ENCODE measurements around the gene SOX14. TPM values are rescaled to one million over a fixed set of nuclear protein-coding genes. Genes with fewer than 3 reads are reported as not detected.

SOX14 gene
- total RNA-seq, 1 experiment from 2014 or later = not detected

- Histone ChIP-seq H3K36me3 (ENCODE audit: low read depth) (no peaks in the 10 kb centered on the region), H3K27me3 (ENCODE audit: insufficient read depth, low read depth) (no peaks in the 10 kb centered on the region), H3F3A (ENCODE audit: insufficient read depth, low read depth) (no peaks in the 10 kb centered on the region), H3K9me2 (ENCODE audit: insufficient read depth) (no peaks in the 10 kb centered on the region), H3K4me2 (no peak overlapping the region), H3K4me1 (replicated peaks; ENCODE audit: insufficient read depth) (no peaks in the 10 kb centered on the region), H3K27ac (no peak overlapping the region), H2AFZ (no peak overlapping the region), H3K9me3 (ENCODE audit: insufficient read depth, low read depth) (no peaks in the 10 kb centered on the region), H4K20me1 (ENCODE audit: insufficient read depth) (no peaks in the 10 kb centered on the region), H3K79me2 (ENCODE audit: low read depth) (no peaks in the 10 kb centered on the region), H3K4me3 (no peak overlapping the region)
- DNase-seq = no peak
- BruUV-seq (replicated peaks) = no TSS peak
- TF ChIP-seq EZH2 (IDR thresholded peaks at IDR 0.05; ENCODE audit: low read depth) (no peak), CTCF (conservative IDR thresholded peaks at IDR 0.05) (no peak)
- ChIA-PET POLR2A (ENCODE audit: unreplicated experiment) (no interaction called here), CTCF (no interaction called here)
- intact Hi-C loops (cut with micrococcal nuclease; ENCODE audit: unreplicated experiment) = no loop called here
Observed at GRCh38 chr3:137746808-137747207, 17.3 kb upstream of the SOX14 start.

DNA sequence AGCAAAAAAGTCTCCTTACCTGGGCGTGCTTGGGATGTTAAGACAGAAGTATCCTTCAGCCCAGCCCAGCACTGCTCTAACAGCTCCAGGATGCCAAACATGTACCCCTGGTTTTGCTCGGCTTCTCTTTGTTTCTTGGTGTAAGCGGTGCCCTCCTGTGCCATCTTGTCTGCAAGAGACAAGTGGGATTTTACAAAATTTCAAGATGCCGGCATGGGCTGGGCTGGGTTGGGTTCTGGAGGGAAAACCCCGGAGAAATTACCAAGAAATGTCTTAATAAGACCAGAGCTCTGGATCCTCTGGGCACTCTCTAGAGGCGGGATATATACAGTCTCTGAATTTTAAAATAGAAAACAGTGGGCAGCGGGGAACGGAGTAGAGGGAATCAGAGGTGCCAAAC is 4.6 kb upstream of the SOX14 start:
- no peaks in the 10 kb centered on the region for H3K9me2 ChIP-seq (ENCODE audit: insufficient read depth)
- H3K9me3 ChIP-seq (ENCODE audit: insufficient read depth, low read depth) = no peaks in the 10 kb centered on the region
- no peaks in the 10 kb centered on the region for H3K79me2 ChIP-seq (ENCODE audit: low read depth)
- no peaks in the 10 kb centered on the region for H4K20me1 ChIP-seq (ENCODE audit: insufficient read depth)
- TF ChIP-seq CTCF (conservative IDR thresholded peaks at IDR 0.05) (no peak), EZH2 (IDR thresholded peaks at IDR 0.05; ENCODE audit: low read depth) (no peak)
- no peaks in the 10 kb centered on the region for H3K4me1 ChIP-seq (replicated peaks; ENCODE audit: insufficient read depth)
- H3K4me3 ChIP-seq = no peak overlapping the region
- ChIA-PET POLR2A (ENCODE audit: unreplicated experiment) (no interaction called here), CTCF (no interaction called here)
- H2AFZ ChIP-seq = no peak overlapping the region
- peaks cover 30% of the 10 kb centered on the region for H3K27me3 ChIP-seq (ENCODE audit: insufficient read depth, low read depth)
- no peak overlapping the region for H3K4me2 ChIP-seq
- DNase-seq = no peak
- no peak overlapping the region for H3K27ac ChIP-seq
- no peaks in the 10 kb centered on the region for H3K36me3 ChIP-seq (ENCODE audit: low read depth)
- BruUV-seq (replicated peaks) = no TSS peak
- no peaks in the 10 kb centered on the region for H3F3A ChIP-seq (ENCODE audit: insufficient read depth, low read depth)
- intact Hi-C loops (cut with micrococcal nuclease; ENCODE audit: unreplicated experiment) = no loop called here

DNA sequence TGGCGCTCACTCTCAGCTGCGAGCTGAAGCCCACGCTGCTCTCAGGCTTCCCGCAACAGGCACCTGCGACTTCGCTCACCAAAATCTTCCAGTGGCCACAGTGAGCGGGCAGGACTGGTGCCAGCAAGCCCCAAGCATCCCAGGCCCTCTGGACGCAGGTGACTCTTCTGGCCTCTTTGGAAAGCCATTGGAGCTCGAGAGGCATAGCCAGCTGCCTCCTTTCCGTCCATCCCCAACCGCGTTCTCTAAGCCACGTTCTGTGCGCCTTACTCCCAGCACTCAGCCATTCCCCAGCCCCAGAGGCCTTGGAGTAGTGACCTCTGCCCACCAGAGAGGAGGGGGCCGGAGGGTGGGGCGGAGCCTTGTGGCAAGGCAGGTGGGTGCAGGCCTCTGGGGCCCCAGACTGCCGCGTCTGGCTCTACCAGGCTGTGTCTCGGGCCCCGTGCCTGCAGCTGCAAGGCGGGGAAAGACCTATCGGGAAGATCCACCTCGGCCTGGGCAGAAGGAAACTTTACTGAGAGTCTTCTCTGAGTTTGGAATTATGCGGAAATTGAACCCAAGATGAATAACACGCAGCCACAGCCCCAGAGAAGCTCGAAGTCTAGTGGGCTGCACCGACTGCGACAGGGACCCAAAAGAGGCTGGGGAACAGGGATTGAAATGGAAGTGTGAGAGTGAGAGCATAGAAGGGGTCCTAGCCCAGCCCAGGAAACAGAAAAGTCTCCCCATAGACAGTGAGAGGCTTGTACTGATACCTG is 3.6 kb upstream of the SOX14 start:
- TF ChIP-seq EZH2 (IDR thresholded peaks at IDR 0.05; ENCODE audit: low read depth) (no peak), CTCF (conservative IDR thresholded peaks at IDR 0.05) (no peak)
- H3K4me3 ChIP-seq = no peak overlapping the region
- H3K9me3 ChIP-seq (ENCODE audit: insufficient read depth, low read depth) = no peaks in the 10 kb centered on the region
- BruUV-seq (replicated peaks) = no TSS peak
- H4K20me1 ChIP-seq (ENCODE audit: insufficient read depth) = no peaks in the 10 kb centered on the region
- no peak overlapping the region for H2AFZ ChIP-seq
- H3F3A ChIP-seq (ENCODE audit: insufficient read depth, low read depth) = no peaks in the 10 kb centered on the region
- peaks cover 40% of the 10 kb centered on the region for H3K27me3 ChIP-seq (ENCODE audit: insufficient read depth, low read depth)
- intact Hi-C loops (cut with micrococcal nuclease; ENCODE audit: unreplicated experiment) = no loop called here
- CTCF ChIA-PET = no interaction called here
- no peaks in the 10 kb centered on the region for H3K4me1 ChIP-seq (replicated peaks; ENCODE audit: insufficient read depth)
- no peaks in the 10 kb centered on the region for H3K9me2 ChIP-seq (ENCODE audit: insufficient read depth)
- H3K27ac ChIP-seq = no peak overlapping the region
- H3K79me2 ChIP-seq (ENCODE audit: low read depth) = no peaks in the 10 kb centered on the region
- POLR2A ChIA-PET (ENCODE audit: unreplicated experiment) = no interaction called here
- no peaks in the 10 kb centered on the region for H3K36me3 ChIP-seq (ENCODE audit: low read depth)
- H3K4me2 ChIP-seq = no peak overlapping the region
- DNase-seq = no peak

All from PC-9 (cell line).